HepG2 (cell line): ENCODE results near the gene ELF1. TPM values are rescaled to one million over a fixed set of nuclear protein-coding genes. Genes with fewer than 3 reads are reported as not detected.

Source experiments
- ATAC-seq: fragments of 200-7000 bp; cut with Tn5 transposase; 3 replicates; pipeline ENCODE4 v1.9.1; 2020; ENCODE audit warnings: mild to moderate bottlenecking, moderate library complexity
- BruUV-seq: library from RNA; stranded (reverse); fragments of 400-500 nt; replicated peaks from 2 replicates; lab custom pipeline; 2021; lab: Mats Ljungman, UMichigan
- CTCF ChIA-PET: fragments of 300-600 bp; formaldehyde crosslinking; extraction: SDS; loops from one replicate; lab custom pipeline; 2021; ENCODE audit warnings: low total read pairs, inconsistent platforms, low intra/inter-chr PET ratio; lab: Yijun Ruan, JAX
- POLR2A ChIA-PET: fragments of 350-600 bp; sonication (Branson Sonifier 250); formaldehyde crosslinking; loops from one replicate; lab custom pipeline; 2020; ENCODE audit warnings: antibody characterized with exemption, inconsistent platforms; lab: Yijun Ruan, JAX
- DNase-seq: peaks from one replicate; pipeline ENCODE4 v3.0.0-alpha.2; 2015; ENCODE audit warnings: low spot score
- FAIRE-seq: peaks from 3 replicates; lab custom pipeline; 2011; peaks lifted over from hg19 to GRCh38; lab: Jason Lieb, UNC
- H2AFZ ChIP-seq: one replicate; pipeline ENCODE4 v1.6.1; 2011; ENCODE audit warnings: low read length, inconsistent platforms
- H3K27ac ChIP-seq: fragments of 300-600 bp; 3 replicates; pipeline ENCODE4 v1.8.0; 2011; ENCODE audit warnings: mixed run types, mild to moderate bottlenecking, mixed read lengths, low read length, inconsistent platforms; ENCODE audit not compliant: insufficient read depth; ENCODE audit errors: extremely low read length
- H3K27me3 ChIP-seq, 2 experiments: fragments of 200-600 bp in 1 of 2; 2 replicates in 1 of 2; 3 replicates in 1 of 2; pipeline versions ENCODE4 v1.6.0 to v1.8.0; 2011; ENCODE audit warnings: low read length in 2 of 2, mild to moderate bottlenecking in 2 of 2, moderate library complexity in 2 of 2, inconsistent platforms in 1 of 2; ENCODE audit not compliant: insufficient read depth in 2 of 2, control insufficient read depth in 1 of 2
- H3K36me3 ChIP-seq, 2 experiments: fragments of 200-600 bp in 1 of 2; replicated peaks in 1 of 2; 2 replicates in 1 of 2; 3 replicates in 1 of 2; pipeline versions ENCODE4 v1.5.1 to v1.8.0; 2011; ENCODE audit warnings: low read length in 2 of 2, inconsistent platforms in 1 of 2; ENCODE audit not compliant: insufficient read depth in 2 of 2, control insufficient read depth in 1 of 2
- H3K4me1 ChIP-seq: 2 replicates; pipeline ENCODE4 v1.5.1; 2012; ENCODE audit warnings: low read length, inconsistent platforms; ENCODE audit not compliant: insufficient read depth
- H3K4me2 ChIP-seq: 2 replicates; pipeline ENCODE4 v1.6.0; 2011; ENCODE audit warnings: low read depth, low read length, inconsistent platforms
- H3K4me3 ChIP-seq, 3 experiments: fragments of 200-600 bp in 1 of 3; sonication (generic), shearing (Covaris generic) in 1 of 3; replicated peaks in 1 of 3; 2 replicates each; pipeline ENCODE4 v1.5.1; 2011 to 2016; ENCODE audit warnings: low read length in 3 of 3, inconsistent platforms in 2 of 3, low read depth in 2 of 3, mild to moderate bottlenecking in 2 of 3, control low read depth in 1 of 3, mixed read lengths in 1 of 3; ENCODE audit not compliant: insufficient read depth in 1 of 3
- H3K79me2 ChIP-seq: one replicate; pipeline ENCODE4 v1.6.1; 2011; ENCODE audit warnings: low read length, inconsistent platforms; ENCODE audit not compliant: insufficient read depth
- H3K9ac ChIP-seq: 2 replicates; pipeline ENCODE4 v1.6.0; 2011; ENCODE audit warnings: mild to moderate bottlenecking, low read depth, low read length, inconsistent platforms; ENCODE audit not compliant: insufficient read depth
- H3K9me3 ChIP-seq: 2 replicates; pipeline ENCODE4 v1.5.1; 2012; ENCODE audit warnings: mild to moderate bottlenecking, low read length
- H4K20me1 ChIP-seq: 2 replicates; pipeline ENCODE4 v1.6.0; 2011; ENCODE audit warnings: inconsistent platforms, mild to moderate bottlenecking, low read length, moderate library complexity; ENCODE audit not compliant: insufficient read depth
- ATAD3A ChIP-seq: sonication (generic); formaldehyde crosslinking; IDR thresholded peaks from 2 replicates; pipeline ENCODE4 v1.4.0; 2020; ENCODE audit warnings: missing genetic modification reagents
- CREM ChIP-seq, 2 experiments: sonication (generic) in 1 of 2; formaldehyde crosslinking in 1 of 2; IDR thresholded peaks; 2 replicates each; pipeline versions ENCODE4 v1.4.0 to v1.6.1; 2016 to 2020; ENCODE audit warnings: antibody characterized with exemption in 1 of 2, mild to moderate bottlenecking in 1 of 2, missing genetic modification reagents in 1 of 2
- EP300 ChIP-seq, 3 experiments: sonication (generic) in 1 of 3; formaldehyde crosslinking in 1 of 3; IDR thresholded peaks; 2 replicates each; pipeline versions ENCODE4 v1.5.1 to v1.6.1; 2011 to 2020; ENCODE audit warnings: low read depth in 2 of 3, low read length in 2 of 3, borderline replicate concordance in 1 of 3, improper control_type of control experiment in 1 of 3, mild to moderate bottlenecking in 1 of 3, missing genetic modification reagents in 1 of 3, moderate library complexity in 1 of 3
- FOXO4 ChIP-seq: sonication (generic); formaldehyde crosslinking; conservative IDR thresholded peaks from 2 replicates; pipeline ENCODE4 v1.8.1; 2023; ENCODE audit warnings: missing genetic modification reagents
- ISL2 ChIP-seq: sonication (generic); formaldehyde crosslinking; IDR thresholded peaks from 2 replicates; pipeline ENCODE4 v1.5.0; 2020; ENCODE audit warnings: missing genetic modification reagents
- KLF13 ChIP-seq: sonication (generic); formaldehyde crosslinking; IDR thresholded peaks from 2 replicates; pipeline ENCODE4 v1.4.0; 2020; ENCODE audit warnings: mild to moderate bottlenecking, missing genetic modification reagents
- ZBTB33 ChIP-seq: sonication (generic); formaldehyde crosslinking; IDR thresholded peaks from 2 replicates; pipeline ENCODE4 v1.4.0; 2020; ENCODE audit warnings: missing genetic modification reagents
- ZFP1 ChIP-seq: IDR thresholded peaks from 2 replicates; pipeline ENCODE4 v1.6.1; 2016
- ZKSCAN5 ChIP-seq: sonication (generic); formaldehyde crosslinking; IDR thresholded peaks from 2 replicates; pipeline ENCODE4 v1.5.1; 2020; ENCODE audit warnings: mild to moderate bottlenecking, missing genetic modification reagents
- ZNF670 ChIP-seq: sonication (generic); formaldehyde crosslinking; IDR thresholded peaks from 2 replicates; pipeline ENCODE4 v1.8.0; 2022; ENCODE audit warnings: mild to moderate bottlenecking, missing genetic modification reagents, borderline replicate concordance
- WGBS: methylation state at CpG from one replicate; pipeline ENCODE4 v1.1.6; 2017; ENCODE audit warnings: low lambda C conversion rate; 5-methylcytosine and 5-hydroxymethylcytosine counted together
- in situ Hi-C: cut with HindIII; loops from 2 replicates; pipeline ENCODE4 v1.10.0; 2017; ENCODE audit warnings: low pct_unique_long_range_greater_than_20kb; ENCODE audit not compliant: extremely low pct_ligation_motif_present
- intact Hi-C: fragments of 100-400 bp; cut with micrococcal nuclease; formaldehyde crosslinking; loops from one replicate; pipeline ENCODE4 v1.10.0; 2022; ENCODE audit not compliant: unreplicated experiment
- polyA plus RNA-seq, 8 experiments: library from polyadenylated mRNA; depleted of rRNA in 3 of 8; stranded (reverse) in 7 of 8; unstranded in 1 of 8; fragments of >200 nt; fragmentation: Illumina TruSeq in 4 of 8; extraction: Trizol in 4 of 8; gene quantifications; 2 replicates each; pipeline versions ENCODE4 v1.2.1 to v1.2.3, GENCODE V29; 2011 to 2016; ENCODE audit warnings: low read depth in 4 of 8, missing spikeins in 1 of 8, mixed read lengths in 1 of 8; ENCODE audit not compliant: insufficient read depth in 1 of 8
- total RNA-seq, 5 experiments: library from RNA; depleted of rRNA; stranded (reverse); fragments of >200 nt; fragmentation: Illumina TruSeq; extraction: Trizol; gene quantifications; 2 replicates each; pipeline ENCODE4 v1.2.3, GENCODE V29; 2016; ENCODE audit warnings: low read depth in 1 of 5
- TF ChIP-seq, protein P1 (sequence below): sonication (generic); formaldehyde crosslinking; IDR thresholded peaks from 2 replicates; pipeline ENCODE4 v1.4.0; 2020; ENCODE audit warnings: missing genetic modification reagents
- TF ChIP-seq, protein P2 (sequence below): sonication (generic); formaldehyde crosslinking; IDR thresholded peaks from 2 replicates; pipeline ENCODE4 v1.4.0; 2020; ENCODE audit warnings: missing genetic modification reagents, mild to moderate bottlenecking, borderline replicate concordance

The ELF1 gene
- total and polyA plus RNA-seq, 2 of the 13 experiments (the other 11 are each of a cell fraction or from before 2014, with no cell fraction given): 24.6 to 71.5 TPM

DNA sequence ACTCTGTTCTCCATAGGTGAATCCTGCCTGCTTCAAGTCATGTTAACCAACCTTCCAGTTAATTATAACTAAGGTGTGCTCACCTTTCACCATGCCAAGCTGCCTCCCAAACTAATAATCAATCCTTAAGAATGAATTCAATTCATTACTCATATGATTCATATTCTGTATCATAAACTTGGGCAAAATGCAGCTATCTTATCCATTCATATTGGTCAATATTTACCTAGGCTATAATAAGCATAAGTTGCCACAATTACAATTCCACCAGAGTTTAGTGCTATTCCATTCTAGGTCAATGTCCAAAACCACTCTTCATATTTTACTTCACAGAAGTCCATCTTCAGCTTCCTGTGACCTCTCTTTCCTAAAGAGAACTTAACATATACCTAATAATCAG is 13.4 kb downstream of the ELF1 start (continued):
- TF ChIP-seq ZBTB33 (CRISPR knock-in tag) (no peak), ZNF670 (CRISPR knock-in tag) (no peak), FOXO4 (no peak), ATAD3A (CRISPR knock-in tag) (no peak)

GRCh38 chr13:41004875-41005693 is 14.0 kb downstream of the ELF1 start:
- FAIRE-seq (no peak), DNase-seq (no peak), ATAC-seq (no peak)
- Histone ChIP-seq H4K20me1 (no peaks in the 10 kb centered on the region), H3K27me3 (no peaks in the 10 kb centered on the region), H3K9ac (no peak overlapping the region), H3K27ac (peak overlapping the region; percentile 45), H3K9me3 (no peaks in the 10 kb centered on the region), H3K4me3 (no peak overlapping the region; a peak in 1 of 6 replicates), H3K4me1 (peaks cover 98% of the 10 kb centered on the region), H3K4me2 (peak overlapping the region; percentile 33), H3K79me2 (peaks cover 98% of the 10 kb centered on the region), H3K36me3 (0 out of 5 replicates have a peak, but pooled peaks cover 0 to 2% of the 10 kb centered on the region in 2 experiments), H2AFZ (no peak overlapping the region)
- CTCF ChIA-PET: no interaction called here
- in situ Hi-C loops: no loop called here
- WGBS: 87% methylated on average over 4 of the region's 4 CpGs
- intact Hi-C loops: loop anchor here (2.0 to 10.0 kb wide), 2 partner anchors 56 to 110 kb away; partner anchors contain the start of gene WBP4
- POLR2A ChIA-PET: interaction anchor here (1.4 kb wide), 1 partner anchor 15 kb away, joined by 6 read pairs; the partner anchor contains the start of gene ELF1
- no TSS peak for BruUV-seq
- TF ChIP-seq KLF13 (CRISPR knock-in tag) (no peak), ZKSCAN5 (CRISPR knock-in tag) (peak; percentile 72; the same call in 1 of the 2 replicates), ZFP1 (CRISPR knock-in tag) (0 out of 2 replicates have a peak, but pooled peaks have one; percentile 40), EP300 (IDR thresholded peaks at IDR 0.05; ENCODE audit: low read depth in 2 of 2, low read length in 2 of 2) (peak in 1 of 2 experiments; percentile 7; a peak in 1 of 4 replicates), EP300 (CRISPR knock-in tag; IDR thresholded peaks at IDR 0.05; ENCODE audit: borderline replicate concordance) (no peak), CREM (IDR thresholded peaks at IDR 0.05) (peak; percentile 21; the same call in 1 of the 2 replicates), CREM (CRISPR knock-in tag; IDR thresholded peaks at IDR 0.05) (no peak), ISL2 (CRISPR knock-in tag) (peak; percentile 33; the same call in 1 of the 2 replicates)
- TF ChIP-seq, protein P1, sequence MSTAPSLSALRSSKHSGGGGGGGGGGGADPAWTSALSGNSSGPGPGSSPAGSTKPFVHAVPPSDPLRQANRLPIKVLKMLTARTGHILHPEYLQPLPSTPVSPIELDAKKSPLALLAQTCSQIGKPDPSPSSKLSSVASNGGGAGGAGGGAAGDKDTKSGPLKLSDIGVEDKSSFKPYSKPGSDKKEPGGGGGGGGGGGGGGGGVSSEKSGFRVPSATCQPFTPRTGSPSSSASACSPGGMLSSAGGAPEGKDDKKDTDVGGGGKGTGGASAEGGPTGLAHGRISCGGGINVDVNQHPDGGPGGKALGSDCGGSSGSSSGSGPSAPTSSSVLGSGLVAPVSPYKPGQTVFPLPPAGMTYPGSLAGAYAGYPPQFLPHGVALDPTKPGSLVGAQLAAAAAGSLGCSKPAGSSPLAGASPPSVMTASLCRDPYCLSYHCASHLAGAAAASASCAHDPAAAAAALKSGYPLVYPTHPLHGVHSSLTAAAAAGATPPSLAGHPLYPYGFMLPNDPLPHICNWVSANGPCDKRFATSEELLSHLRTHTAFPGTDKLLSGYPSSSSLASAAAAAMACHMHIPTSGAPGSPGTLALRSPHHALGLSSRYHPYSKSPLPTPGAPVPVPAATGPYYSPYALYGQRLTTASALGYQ (CRISPR knock-in tag): no peak
- TF ChIP-seq, protein P2, sequence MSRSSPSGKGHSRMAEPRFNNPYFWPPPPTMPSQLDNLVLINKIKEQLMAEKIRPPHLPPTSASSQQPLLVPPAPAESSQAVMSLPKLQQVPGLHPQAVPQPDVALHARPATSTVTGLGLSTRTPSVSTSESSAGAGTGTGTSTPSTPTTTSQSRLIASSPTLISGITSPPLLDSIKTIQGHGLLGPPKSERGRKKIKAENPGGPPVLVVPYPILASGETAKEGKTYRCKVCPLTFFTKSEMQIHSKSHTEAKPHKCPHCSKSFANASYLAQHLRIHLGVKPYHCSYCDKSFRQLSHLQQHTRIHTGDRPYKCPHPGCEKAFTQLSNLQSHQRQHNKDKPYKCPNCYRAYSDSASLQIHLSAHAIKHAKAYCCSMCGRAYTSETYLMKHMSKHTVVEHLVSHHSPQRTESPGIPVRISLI (CRISPR knock-in tag): peak; percentile 80
